ENCODE data around the gene EYA2.

Gene EYA2

GRCh38 chr20:47149939-47150338 is 255.3 kb downstream of the EYA2 start:
- no peak for TF ChIP-seq CTCF (IDR thresholded peaks at IDR 0.05)

- TF ChIP-seq CTCF (IDR thresholded peaks at IDR 0.05), result peak; percentile 66
Observed at GRCh38 chr20:47150403-47151152, 255.9 kb downstream of the EYA2 start.

GRCh38 chr20:47152068-47152467 is 257.4 kb downstream of the EYA2 start:
- TF ChIP-seq CTCF (IDR thresholded peaks at IDR 0.05), result no peak

DNA sequence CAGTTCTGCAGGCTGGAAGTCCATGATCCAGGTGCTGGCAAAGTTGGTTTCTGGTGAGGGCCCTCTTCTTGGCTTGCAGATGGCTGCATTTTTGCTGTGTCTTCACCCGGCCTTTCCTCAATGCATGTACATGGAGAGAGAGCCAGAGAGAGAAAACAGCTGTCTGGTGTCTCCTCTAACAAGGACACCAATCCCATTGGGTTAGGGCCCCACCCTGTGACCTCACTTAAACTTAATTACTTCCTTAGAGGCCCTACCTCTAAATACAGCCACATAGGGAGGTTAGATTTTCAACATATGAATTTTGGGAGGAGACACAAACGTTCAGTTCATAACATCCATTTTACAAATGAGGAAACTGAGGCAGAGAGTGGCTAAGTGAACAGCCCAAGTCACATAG is 259.4 kb downstream of the EYA2 start:
- no peak for TF ChIP-seq CTCF (IDR thresholded peaks at IDR 0.05)

GRCh38 chr20:47156301-47157137 is 261.9 kb downstream of the EYA2 start:
- TF ChIP-seq CTCF (IDR thresholded peaks at IDR 0.05), result no peak

GRCh38 chr20:47159166-47159565 is 264.5 kb downstream of the EYA2 start:
- TF ChIP-seq CTCF (IDR thresholded peaks at IDR 0.05), result no peak

DNA sequence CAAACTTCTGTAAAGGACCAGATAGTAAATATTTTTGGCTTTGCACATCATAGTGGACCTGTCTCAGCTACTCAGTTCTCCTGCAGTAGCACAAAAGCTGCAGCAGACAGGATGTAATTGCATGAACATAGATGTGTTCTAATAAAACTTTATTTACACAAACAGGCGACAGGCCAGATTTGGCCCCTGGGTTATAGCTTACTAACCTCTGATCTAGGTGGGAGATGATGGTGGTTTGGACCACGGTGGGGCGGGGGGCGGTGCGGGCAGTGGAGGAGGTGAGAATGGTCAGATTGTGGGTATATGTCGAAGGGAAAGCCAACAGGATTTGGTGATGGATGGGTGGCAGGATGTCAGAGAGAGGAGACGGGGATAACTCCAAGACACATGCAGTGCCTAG is 265.6 kb downstream of the EYA2 start:
- no peak for TF ChIP-seq CTCF (IDR thresholded peaks at IDR 0.05)

Measured in LNCAP (cell line).